LNCaP clone FGC (cell line): ENCODE data around the gene MDGA2.

Experiments
- DNase-seq: peaks from one replicate; pipeline ENCODE4 v3.0.0-alpha.2; 2011; ENCODE audit warnings: low read depth
- H3K4me3 ChIP-seq: 2 replicates; pipeline ENCODE4 v1.5.1; 2011; ENCODE audit warnings: mild to moderate bottlenecking, low read depth, low read length, control low read depth
- TF ChIP-seq, protein P1 (sequence below): IDR thresholded peaks from 2 replicates; pipeline ENCODE4 v1.5.1; 2012; ENCODE audit warnings: mild to moderate bottlenecking; ENCODE audit not compliant: control insufficient read depth, insufficient read depth; ENCODE audit errors: extremely low read depth

Gene MDGA2

DNA sequence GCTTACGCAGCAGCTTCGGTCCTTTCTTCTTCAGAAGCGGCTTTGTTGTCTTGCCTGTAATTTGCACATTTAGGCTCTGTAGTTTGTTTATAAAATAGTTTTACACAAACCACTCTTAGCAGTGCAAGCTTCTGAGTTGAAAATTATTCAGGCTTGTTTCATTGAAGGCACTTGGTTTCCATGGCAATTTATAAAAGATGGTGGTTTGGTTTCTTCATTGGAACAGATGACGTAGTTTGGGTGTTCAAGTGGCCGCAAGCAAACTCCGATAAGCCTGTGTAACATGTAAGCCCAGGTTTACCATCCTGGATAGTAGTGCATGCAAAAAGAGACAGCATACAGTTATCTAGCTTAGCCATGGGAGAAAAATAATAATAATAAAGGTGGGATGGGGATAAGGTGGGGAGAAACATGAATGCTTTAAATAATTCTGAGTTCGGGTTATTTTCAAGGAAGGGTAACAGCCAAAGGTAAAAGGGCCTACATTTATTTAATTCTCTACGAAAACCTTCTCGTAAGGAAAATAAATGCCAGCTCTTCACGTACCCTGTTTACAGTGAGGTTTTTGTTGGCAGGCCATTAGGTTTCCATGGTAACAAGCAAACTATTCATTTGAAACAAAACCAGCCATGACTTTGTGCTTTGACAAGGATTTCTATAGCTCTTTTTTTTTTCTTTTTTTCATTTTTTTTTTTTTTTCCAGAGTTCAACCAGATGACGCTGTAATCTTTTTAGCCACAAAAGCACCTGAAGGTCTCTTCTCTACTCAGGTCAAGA, 834.3 kb downstream of the MDGA2 start:
- DNase-seq: no peak
- H3K4me3 ChIP-seq: no peak overlapping the region
- TF ChIP-seq, protein P1, sequence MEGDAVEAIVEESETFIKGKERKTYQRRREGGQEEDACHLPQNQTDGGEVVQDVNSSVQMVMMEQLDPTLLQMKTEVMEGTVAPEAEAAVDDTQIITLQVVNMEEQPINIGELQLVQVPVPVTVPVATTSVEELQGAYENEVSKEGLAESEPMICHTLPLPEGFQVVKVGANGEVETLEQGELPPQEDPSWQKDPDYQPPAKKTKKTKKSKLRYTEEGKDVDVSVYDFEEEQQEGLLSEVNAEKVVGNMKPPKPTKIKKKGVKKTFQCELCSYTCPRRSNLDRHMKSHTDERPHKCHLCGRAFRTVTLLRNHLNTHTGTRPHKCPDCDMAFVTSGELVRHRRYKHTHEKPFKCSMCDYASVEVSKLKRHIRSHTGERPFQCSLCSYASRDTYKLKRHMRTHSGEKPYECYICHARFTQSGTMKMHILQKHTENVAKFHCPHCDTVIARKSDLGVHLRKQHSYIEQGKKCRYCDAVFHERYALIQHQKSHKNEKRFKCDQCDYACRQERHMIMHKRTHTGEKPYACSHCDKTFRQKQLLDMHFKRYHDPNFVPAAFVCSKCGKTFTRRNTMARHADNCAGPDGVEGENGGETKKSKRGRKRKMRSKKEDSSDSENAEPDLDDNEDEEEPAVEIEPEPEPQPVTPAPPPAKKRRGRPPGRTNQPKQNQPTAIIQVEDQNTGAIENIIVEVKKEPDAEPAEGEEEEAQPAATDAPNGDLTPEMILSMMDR: no peak

DNA sequence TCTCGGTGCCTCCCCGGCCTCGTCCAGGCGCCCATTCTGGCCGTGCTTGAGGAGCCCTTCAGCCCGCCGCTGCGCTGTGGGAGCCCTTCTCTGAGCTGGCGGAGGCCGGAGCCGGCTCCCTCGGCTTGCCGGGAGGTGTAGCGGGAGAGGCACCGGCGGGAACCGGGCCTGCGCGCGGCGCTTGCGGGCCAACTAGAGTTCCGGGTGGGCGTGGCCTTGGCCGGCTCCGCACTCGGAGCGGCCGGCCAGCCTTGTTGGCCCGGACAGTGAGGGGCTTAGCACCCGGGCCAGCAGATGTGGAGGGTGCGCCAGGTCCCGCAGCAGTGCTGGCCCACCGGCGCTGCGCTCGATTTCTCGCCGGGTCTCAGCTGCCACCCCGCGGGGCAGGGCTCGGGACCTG, 855.1 kb downstream of the MDGA2 start:
- no peak for DNase-seq
- no peak overlapping the region for H3K4me3 ChIP-seq
- TF ChIP-seq, protein P1: no peak

DNA sequence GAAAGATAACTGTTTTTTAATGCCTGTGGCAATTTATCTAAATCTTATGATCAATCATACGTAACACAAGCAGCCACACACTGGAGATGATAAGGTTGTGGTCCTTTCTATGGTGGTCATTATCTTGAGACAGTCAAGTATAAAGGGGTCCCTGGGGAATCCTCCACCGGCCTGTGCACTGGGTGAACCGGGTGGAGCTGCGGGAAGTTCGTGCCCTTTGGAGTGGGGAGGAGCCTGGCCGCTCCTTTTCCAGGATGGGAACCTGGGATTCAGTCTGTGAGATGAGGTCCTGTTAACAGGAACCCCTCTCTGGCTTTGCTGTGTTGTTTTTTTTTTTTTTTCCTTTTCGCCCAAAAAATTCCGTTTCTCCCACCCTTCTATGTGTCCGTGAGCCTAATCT, 856.3 kb downstream of the MDGA2 start:
- TF ChIP-seq, protein P1: no peak
- no peak overlapping the region for H3K4me3 ChIP-seq
- no peak for DNase-seq

DNA sequence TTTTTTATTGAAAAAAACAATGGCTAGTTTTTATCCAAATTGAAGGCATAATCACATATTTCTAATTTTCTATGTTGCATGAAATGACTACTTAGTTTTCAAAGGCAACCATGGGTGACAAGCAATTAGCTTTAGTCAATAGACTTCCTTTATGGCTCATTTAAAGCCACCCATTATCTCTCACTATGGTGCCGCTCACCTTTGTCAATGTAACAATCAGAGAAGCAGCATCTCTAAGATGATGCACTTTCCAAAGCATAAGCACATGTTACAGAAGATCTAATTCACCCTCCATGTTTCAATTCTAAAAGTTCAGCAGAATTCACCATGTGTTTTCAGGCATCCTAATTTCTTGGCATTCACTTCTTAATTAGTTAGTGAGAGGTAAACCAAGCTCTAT, 857.3 kb downstream of the MDGA2 start:
- H3K4me3 ChIP-seq: no peak overlapping the region
- TF ChIP-seq, protein P1: no peak
- no peak for DNase-seq

DNA sequence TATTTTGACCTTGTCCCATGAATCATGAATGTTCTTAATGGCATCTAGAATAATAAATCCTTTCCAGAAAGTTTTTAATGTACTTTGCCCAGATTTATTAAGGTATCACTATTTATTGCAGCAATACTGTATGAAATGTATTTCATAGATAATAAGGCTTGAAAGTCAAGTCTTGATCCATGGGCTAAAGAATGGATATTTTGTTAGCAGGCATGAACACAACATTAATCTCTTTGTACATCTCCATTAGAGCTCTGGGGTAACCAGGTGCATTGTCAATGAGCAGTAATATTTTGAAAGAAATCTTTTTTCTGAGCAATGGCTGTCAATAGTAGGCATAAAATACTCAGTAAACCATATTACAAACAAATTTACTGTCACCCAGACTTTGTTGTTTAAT, 882.3 kb downstream of the MDGA2 start:
- TF ChIP-seq, protein P1: no peak
- no peak overlapping the region for H3K4me3 ChIP-seq
- DNase-seq: no peak
